Raji (cell line): ENCODE data around the gene FRMD4A.

Experiments used
- POLR2A ChIP-seq: IDR thresholded peaks from 2 replicates; pipeline ENCODE4 v1.6.1; 2011; ENCODE audit warnings: low read depth, low read length, control low read depth; ENCODE audit not compliant: insufficient read depth

FRMD4A gene

DNA sequence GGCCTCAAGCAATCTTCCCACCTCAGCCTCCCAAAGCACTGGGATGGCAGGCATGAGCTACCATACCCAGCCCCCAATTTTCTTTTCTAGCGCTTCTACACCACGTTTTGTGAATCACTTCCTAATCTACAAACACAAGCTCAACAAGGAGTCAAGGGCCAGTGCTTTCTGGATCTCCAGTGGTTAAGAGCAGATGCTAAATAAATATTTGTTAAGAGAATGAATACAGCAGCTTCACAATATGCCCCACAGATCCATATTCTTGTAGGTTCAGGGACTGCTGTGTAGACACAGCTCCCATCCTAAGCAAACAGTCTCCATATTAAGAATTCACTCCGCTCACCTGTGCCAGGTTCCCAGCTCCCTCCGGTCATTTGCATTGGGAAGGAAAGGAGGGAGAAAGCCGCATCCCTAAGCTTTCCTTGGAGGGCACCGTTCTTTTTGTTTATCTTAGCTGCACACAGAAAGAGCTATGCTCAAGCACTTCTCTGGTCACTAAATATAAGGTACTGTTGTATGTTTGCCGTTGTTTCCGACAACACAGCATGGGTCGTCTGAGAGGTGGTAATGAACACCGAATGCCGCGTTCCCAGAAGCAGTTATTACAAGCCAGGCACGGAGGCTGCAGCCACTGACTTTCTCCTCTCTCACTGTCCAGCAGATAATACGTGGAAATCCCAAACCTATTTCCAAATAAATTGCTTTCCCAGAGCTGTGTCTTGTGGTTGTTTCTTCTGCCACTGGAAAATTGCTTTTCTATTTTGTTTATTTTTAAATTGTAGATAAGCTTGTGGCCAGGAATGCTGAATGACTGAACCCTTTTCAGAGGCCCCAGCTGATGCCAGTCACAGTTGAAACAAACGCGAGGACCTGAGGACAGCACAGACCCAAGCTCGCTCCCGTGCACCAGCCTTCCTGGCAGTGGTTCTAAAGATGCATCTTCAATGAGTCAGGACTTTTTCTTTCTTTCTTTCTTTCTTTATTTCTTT is 526.9 kb downstream of the FRMD4A start:
- TF ChIP-seq POLR2A: no peak

DNA sequence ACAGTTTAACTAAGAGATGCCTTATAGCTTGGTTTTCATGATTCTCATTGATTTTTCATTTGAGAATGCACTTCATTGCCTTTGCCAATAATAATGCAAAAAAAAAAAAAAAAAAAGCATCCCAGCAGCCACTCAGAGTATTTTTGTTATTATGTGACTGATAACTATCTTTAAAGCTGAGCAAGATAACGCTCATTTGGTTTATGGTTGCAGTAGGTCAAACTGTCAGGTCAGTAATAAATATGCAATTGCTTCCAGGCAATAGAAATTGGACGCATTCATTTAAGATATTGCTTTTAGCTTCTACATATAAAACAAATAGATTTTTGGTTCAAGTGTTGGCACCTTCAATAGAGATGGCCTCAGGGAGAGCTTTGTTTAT is 528.8 kb downstream of the FRMD4A start:
- no peak for TF ChIP-seq POLR2A

DNA sequence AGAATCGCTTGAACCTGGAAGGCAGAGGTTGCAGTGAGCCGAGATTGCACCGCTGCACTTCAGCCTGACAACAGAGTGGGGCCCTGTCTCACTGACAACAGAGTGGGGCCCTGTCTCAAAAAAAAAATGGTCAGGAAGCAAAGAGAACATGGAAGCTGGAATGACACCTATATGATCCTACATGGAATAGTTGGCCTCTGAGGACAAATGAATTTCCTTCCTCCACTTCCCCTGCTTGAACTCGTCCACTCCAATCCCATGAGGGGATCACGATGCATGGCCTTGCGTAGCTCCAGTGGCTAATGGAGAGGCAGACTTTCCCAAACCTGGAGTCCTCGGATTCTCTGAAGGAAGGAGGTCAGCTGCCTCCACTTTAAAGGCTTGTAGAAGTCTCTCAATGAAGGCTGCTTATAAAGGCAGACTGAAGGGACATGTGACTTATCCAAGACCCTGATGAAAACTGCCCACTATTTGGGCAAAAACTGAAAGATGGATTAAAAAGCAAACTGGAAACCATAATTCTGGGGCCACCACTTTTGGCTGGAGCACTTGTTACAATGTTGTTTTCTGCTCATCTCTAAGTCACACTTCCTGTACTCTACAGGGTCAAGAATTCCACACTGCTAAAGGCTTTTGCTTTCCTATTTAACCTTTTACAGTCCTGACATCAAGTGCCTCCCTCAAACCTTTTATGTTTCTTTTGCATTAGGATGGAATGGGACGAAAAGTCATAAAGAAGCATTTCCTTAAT is 529.4 kb downstream of the FRMD4A start:
- TF ChIP-seq POLR2A: no peak

DNA sequence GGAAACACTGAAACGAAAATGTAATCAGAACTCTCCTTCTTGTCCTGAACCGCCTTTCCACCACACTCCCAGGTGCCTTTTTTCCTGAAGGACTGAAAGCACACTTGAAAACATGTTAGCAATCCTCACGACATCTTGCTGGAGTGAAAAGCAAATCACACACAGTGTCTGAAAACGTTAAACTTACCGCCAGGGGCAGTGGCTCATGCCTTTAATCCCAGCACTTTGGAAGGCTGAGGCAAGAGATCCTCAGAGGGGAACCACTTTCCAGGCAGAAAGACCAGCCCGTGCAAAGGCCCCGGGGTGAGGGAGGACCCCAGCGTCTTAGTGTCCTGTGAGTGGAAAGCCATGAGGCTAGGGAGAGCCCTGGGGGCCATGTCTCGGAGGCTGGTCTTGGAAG is 533.6 kb downstream of the FRMD4A start:
- no peak for TF ChIP-seq POLR2A

DNA sequence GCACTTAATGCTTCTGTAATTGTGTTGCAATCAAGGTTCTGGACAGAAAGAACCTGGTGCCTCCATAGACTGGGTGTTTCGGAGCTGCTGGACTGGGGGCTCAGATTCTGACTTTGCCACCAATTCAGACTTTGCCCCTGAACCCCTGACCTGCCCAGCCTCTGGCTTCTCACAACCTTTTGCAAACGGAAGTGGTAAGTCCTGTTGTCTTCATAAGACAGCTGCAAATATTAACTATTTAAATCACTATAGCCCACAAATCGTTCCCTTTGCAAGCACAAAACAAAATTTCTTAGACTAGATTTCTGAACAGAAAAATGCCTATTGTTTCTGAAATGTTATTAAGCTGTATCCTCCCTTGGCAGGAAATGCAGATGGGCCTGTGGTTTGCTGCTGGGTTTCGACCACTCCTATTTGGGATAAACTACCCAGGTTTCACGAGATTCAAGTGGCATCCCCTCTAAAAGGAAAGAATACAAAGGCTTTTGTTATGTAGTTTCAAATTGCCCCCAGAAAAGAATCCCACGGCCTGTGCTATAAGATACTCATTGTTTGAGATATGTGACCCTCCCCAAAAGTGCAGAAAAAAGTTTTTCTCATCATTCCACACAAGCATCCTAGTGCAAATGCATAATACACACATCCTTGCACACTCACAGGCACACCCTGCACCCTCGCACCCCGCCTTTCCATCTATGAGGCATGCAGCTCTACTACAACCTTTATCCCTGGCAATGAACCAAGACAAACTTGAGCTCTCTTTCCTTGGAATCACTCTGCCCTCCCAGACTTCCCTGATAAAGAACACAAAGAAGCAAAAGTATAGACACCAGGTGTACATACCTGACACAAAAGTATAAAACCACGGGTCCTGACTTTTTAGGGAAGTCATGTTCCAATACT is 534.8 kb downstream of the FRMD4A start:
- no peak for TF ChIP-seq POLR2A

DNA sequence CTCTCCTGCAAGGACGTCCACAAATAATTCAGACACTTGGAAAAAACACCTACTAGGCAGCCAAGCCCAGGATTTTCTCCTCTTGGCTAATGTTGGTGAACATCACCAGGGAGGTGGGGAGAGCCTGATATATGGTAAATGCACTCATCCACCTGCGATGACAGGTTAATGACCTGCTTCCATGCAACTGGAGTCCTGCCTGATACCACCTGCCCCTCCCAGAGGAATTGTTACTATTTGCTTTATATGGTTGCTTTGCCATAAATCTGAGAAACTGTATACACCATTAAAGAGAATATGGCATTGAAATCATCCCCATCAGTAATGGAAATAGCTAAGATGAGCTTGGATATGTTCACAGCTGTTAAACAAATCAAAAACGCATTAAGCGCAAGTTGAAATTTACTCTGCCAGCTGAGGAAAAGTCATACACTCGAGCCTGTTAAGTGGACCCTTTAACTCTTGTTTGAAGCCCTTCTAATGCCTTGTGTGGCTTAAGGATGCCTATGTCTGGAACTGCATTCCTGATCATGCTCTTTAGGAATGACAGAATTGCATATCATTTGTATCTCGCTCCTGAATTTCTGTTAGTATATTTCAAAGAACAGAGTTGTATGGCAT is 535.6 kb downstream of the FRMD4A start:
- TF ChIP-seq POLR2A: no peak

DNA sequence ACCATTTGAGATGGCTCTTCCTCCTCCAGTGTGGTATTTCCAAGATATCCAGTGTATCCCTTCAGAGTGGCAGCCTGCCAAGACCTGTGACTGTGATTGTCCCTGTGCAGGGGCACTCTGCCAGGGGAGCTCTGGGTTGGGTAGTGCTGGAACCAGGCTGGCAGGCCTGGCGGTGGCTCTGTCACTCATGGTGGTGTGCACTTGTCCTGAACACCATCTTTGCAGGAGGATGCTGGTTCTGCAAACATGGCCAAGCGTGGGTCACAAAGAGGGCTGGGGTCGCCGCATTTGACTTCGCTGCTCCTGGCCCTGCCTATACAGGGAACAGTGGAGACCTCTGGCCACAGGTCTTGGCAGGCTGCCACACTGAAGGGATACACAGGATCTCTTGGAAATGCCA is 538.7 kb downstream of the FRMD4A start:
- no peak for TF ChIP-seq POLR2A

DNA sequence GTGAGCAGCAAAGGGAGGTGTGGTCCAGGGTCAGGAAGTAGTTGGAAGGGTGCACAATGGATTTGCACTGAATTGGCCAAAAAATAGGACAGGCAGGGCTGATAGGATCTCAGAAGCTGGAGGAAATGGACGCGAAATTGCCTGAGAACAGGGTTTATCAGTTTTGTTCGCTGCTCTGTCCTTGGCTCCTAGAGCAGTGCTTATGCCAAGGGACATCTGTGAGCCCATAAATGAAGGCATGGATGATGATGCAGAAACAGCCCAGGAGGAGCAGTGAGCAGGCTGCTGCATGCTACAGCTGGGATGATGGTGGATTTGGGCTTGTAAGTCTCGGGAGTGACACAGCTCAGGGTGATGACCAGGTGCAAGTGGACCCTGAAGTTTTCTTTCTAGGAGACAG is 539.2 kb downstream of the FRMD4A start:
- no peak for TF ChIP-seq POLR2A

DNA sequence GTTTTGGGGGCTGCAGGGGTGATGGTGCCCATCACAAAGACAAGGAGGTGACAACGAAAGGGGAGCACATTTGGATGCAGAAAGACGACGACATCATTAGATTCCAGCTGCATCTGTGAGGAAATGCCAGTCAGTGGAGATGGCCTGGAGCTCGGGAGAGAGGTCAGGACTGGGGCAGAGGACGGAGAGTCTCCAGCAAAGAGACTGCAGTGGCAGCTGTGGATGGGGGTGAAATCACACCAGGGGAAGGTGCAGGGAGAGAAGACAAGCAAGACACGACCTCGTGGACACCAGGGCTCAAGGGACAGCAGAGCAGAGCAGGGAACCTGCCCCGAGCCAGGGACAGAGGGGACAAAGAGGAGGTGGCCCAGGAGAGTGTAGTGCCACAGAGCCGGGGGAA is 540.5 kb downstream of the FRMD4A start:
- no peak for TF ChIP-seq POLR2A

DNA sequence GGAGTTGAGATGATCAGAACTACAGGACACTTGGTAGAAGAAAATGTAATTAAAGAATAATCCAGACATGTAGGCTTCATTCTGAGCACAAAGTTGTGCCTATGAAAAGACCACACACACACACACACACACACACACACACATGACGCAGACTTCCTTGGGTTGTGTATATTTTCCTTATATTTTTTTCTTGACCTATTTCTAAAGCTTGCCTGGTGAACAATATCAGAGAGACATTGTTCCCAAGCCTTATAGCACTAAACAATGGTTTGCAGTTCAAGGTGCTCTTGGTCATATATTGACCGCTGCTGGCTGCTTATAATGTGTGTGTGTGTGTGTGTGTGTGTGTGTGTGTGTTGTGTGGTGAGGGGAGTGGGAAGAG is 541.3 kb downstream of the FRMD4A start:
- TF ChIP-seq POLR2A: no peak

DNA sequence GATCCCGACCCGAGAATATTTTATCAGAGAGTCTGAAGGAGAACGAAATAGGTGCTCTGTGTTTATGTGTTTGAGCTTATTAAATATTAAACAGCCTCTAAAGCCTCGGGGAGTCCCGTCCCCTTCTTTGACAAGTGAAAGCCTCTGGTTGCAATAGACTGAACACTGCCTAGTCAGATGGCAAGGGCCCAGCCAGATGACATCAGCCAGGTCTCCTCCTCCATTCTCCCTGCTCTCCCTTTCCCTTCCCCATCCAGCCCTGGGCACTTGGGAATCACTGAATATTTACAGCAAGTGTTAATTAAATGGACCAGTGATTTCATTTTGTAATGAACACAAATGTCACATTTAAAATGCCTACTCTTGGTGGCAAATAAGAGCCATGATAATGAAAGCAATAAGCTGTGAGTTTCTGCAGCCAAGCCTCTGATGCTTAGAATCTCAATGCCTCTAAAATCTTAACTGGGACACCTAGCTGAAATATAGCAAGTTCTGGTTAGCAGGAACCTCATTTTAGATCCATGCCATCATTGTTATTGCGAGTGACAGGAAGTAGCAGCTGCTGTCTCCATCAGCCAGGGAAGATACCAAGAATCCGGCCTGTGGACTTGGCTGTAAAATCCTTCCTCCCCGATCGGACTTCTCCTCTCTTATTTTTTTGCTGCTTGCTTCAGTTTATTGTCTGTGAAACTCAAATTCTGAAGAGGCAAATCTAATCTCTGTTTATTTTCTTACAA is 541.8 kb downstream of the FRMD4A start:
- no peak for TF ChIP-seq POLR2A

DNA sequence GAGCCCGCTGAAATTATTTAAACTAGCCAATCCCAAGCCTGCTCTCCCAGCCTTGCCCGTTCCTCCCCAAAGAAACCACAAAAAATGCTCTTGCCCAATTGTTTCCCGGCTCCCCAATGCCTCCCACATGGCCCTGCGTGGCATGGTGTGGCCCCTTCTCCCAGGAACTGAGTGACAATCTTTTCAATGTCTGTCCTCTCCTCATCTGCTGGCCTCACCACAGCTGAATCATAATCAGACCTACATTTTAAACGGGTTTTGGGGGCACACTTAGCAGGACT is 542.5 kb downstream of the FRMD4A start:
- TF ChIP-seq POLR2A: no peak

DNA sequence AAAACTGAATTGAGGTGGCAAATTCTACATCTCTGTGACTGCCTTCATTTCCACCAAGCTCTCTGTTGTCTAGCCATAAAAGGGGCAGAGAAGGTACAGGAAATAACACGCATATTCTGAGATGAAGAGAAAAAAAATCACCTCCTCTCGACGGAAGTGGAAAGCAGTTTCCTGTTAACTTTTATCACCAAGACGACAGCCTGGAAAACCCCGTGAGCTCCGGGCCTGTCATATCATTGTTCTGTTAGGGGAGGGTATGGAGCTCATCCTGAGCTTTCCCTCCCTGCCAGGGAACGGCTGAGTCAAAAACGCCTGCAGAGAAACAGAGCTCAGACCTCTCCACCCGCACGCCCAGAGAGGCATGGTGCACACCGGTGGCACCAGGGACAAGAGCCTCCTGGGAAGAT is 543.7 kb downstream of the FRMD4A start:
- TF ChIP-seq POLR2A: no peak

DNA sequence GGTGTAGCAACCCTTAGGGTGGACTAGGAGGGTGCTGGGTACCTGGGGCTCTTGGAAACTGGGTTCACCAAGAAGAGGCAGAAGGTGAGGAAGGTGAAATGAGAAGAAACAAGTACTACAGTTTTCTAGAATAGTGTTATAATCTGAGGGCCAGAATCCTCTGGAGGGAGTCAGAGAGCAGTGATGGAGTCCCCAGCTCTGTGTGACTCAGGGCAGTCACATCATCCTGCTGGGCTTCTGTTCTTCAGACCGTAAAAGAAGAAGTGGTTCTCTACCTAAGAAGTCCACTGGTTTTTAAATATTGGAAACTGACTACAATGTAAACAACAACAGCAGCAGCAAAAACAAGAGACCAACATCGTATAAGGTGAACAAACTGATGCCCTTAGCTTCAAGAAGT is 546.7 kb downstream of the FRMD4A start:
- TF ChIP-seq POLR2A: no peak
